GM23338 (cell line): ENCODE data around the gene FAM83C.

Experiments used
- CTCF ChIP-seq, 2 experiments: fragments of 200-600 bp in 1 of 2; sonication (generic) in 1 of 2; conservative IDR thresholded peaks; 2 replicates each; pipeline versions ENCODE4 v1.5.1 to v1.6.1; 2016 to 2017; ENCODE audit warnings: antibody characterized with exemption in 2 of 2, low read depth in 2 of 2, mild to moderate bottlenecking in 2 of 2, moderate library complexity in 1 of 2
- EZH2 ChIP-seq: fragments of 200-600 bp; sonication (generic); IDR thresholded peaks from one replicate; pipeline ENCODE4 v1.8.0; 2017; ENCODE audit warnings: antibody characterized with exemption, mild to moderate bottlenecking, low read depth; ENCODE audit not compliant: unreplicated experiment
- JUNB ChIP-seq: IDR thresholded peaks from one replicate; pipeline ENCODE4 v1.6.1; 2016; ENCODE audit warnings: antibody characterized with exemption; ENCODE audit not compliant: unreplicated experiment
- POLR2AphosphoS5 ChIP-seq: IDR thresholded peaks from 2 replicates; pipeline ENCODE4 v1.6.1; 2016; ENCODE audit warnings: antibody characterized with exemption, low read depth
- REST ChIP-seq: IDR thresholded peaks from one replicate; pipeline ENCODE4 v1.6.1; 2018; ENCODE audit warnings: antibody characterized with exemption; ENCODE audit not compliant: unreplicated experiment

- TF ChIP-seq CTCF (conservative IDR thresholded peaks at IDR 0.05; ENCODE audit: low read depth in 2 of 2) (no peak), POLR2AphosphoS5 (no peak), JUNB (no peak), REST (no peak), EZH2 (no peak)
Observed at GRCh38 chr20:35334311-35335101, 42.3 kb upstream of the FAM83C start.
